Ishikawa (cell line): ENCODE measurements around the gene TCHP.

Experiments used
- CEBPB ChIP-seq: IDR thresholded peaks from 2 replicates; pipeline ENCODE4 v1.6.1; 2012
- CREB1 ChIP-seq: IDR thresholded peaks from 2 replicates; pipeline ENCODE4 v1.6.1; 2012; ENCODE audit warnings: low read depth
- NFIC ChIP-seq: IDR thresholded peaks from 2 replicates; pipeline ENCODE4 v1.6.1; 2012
- TAF1 ChIP-seq: IDR thresholded peaks from 2 replicates; pipeline ENCODE4 v1.6.1; 2012; ENCODE audit warnings: low read depth, mild to moderate bottlenecking
- TEAD4 ChIP-seq: IDR thresholded peaks from 2 replicates; pipeline ENCODE4 v1.6.1; 2012
- TF ChIP-seq, protein P1 (sequence below): IDR thresholded peaks from 2 replicates; pipeline ENCODE4 v1.6.1; 2012
- TF ChIP-seq, protein P2 (sequence below): IDR thresholded peaks from 2 replicates; pipeline ENCODE4 v1.6.1; 2012
- TF ChIP-seq, protein P3 (sequence below): IDR thresholded peaks from 2 replicates; pipeline ENCODE4 v1.6.1; 2012; ENCODE audit warnings: low read depth, mild to moderate bottlenecking

DNA sequence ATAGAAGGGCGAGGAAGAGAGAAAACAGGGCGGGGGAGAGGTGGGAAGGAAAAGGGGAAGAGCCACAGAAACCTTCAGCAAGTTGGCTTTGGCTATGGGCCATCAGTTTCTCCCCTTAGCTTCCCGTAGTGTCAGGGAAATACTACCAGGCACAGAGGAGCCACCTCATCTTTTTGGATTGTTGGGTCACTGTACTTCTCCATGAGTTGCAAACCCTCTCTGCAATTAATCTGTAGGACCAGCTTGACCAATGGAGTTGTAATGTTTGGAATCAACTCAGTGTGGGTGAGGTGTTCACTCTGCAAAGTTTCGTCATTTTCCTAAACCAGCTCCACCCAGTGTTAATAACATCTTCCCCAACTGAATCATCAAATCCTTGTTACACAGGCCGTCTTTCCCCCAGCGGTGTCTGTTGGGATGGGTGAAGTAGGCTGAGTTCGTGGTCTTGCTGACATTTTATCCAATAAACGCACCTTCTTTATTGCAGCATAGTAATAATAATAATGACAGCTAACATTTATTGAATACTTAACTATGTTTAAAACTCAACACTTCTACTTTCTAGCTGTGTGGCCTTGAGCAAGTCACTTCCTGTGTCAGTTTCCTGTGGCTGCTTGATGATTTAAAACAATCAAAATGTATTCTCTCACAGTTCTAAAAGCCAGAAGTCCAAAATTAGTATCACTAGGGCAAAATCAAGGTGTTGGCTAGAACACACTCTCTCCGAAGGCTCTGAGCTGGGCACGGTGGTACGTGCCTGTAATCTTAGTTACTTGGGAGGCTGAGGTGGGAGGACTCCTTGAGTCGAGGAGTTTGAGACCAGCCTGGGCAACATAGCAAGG, 11.7 kb upstream of the TCHP start:
- no peak for TF ChIP-seq NFIC
- TF ChIP-seq TEAD4, result no peak
- TF ChIP-seq, protein P1, sequence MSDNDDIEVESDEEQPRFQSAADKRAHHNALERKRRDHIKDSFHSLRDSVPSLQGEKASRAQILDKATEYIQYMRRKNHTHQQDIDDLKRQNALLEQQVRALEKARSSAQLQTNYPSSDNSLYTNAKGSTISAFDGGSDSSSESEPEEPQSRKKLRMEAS, result no peak
- TF ChIP-seq CEBPB, result no peak
- TF ChIP-seq, protein P2, sequence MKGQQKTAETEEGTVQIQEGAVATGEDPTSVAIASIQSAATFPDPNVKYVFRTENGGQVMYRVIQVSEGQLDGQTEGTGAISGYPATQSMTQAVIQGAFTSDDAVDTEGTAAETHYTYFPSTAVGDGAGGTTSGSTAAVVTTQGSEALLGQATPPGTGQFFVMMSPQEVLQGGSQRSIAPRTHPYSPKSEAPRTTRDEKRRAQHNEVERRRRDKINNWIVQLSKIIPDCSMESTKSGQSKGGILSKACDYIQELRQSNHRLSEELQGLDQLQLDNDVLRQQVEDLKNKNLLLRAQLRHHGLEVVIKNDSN, result no peak
- TF ChIP-seq CREB1, result no peak
- TF ChIP-seq, protein P3, sequence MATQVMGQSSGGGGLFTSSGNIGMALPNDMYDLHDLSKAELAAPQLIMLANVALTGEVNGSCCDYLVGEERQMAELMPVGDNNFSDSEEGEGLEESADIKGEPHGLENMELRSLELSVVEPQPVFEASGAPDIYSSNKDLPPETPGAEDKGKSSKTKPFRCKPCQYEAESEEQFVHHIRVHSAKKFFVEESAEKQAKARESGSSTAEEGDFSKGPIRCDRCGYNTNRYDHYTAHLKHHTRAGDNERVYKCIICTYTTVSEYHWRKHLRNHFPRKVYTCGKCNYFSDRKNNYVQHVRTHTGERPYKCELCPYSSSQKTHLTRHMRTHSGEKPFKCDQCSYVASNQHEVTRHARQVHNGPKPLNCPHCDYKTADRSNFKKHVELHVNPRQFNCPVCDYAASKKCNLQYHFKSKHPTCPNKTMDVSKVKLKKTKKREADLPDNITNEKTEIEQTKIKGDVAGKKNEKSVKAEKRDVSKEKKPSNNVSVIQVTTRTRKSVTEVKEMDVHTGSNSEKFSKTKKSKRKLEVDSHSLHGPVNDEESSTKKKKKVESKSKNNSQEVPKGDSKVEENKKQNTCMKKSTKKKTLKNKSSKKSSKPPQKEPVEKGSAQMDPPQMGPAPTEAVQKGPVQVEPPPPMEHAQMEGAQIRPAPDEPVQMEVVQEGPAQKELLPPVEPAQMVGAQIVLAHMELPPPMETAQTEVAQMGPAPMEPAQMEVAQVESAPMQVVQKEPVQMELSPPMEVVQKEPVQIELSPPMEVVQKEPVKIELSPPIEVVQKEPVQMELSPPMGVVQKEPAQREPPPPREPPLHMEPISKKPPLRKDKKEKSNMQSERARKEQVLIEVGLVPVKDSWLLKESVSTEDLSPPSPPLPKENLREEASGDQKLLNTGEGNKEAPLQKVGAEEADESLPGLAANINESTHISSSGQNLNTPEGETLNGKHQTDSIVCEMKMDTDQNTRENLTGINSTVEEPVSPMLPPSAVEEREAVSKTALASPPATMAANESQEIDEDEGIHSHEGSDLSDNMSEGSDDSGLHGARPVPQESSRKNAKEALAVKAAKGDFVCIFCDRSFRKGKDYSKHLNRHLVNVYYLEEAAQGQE, result no peak
- TF ChIP-seq TAF1, result no peak
